SU-DHL-6 (cell line): ENCODE results near the gene EIF2AK3.

Experiments used
- H2AFZ ChIP-seq: fragments of 200-600 bp; sonication (generic); 2 replicates; pipeline ENCODE4 v1.6.1; 2014; ENCODE audit warnings: low read depth, mild to moderate bottlenecking, moderate library complexity, mixed read lengths, antibody characterized with exemption, low read length; ENCODE audit not compliant: severe bottlenecking
- H3F3A ChIP-seq: fragments of 200-600 bp; shearing (Covaris generic); 2 replicates; pipeline ENCODE4 v1.6.0; 2016; ENCODE audit warnings: antibody characterized with exemption, mild to moderate bottlenecking; ENCODE audit not compliant: insufficient read depth
- H3K27ac ChIP-seq: fragments of 200-600 bp; sonication (generic); 2 replicates; pipeline ENCODE4 v1.5.1; 2016; ENCODE audit warnings: low read depth, mild to moderate bottlenecking, low read length, moderate library complexity, mixed read lengths
- H3K27me3 ChIP-seq: fragments of 200-600 bp; sonication (generic), shearing (Covaris generic); 2 replicates; pipeline ENCODE4 v1.6.0; 2014; ENCODE audit warnings: mild to moderate bottlenecking, low read length
- H3K36me3 ChIP-seq: fragments of 200-600 bp; sonication (generic); 2 replicates; pipeline ENCODE4 v1.6.1; 2014; ENCODE audit warnings: mild to moderate bottlenecking, low read length, mixed read lengths
- H3K4me2 ChIP-seq: fragments of 300-600, 200-600 bp; shearing (Covaris generic), sonication (generic); 2 replicates; pipeline ENCODE4 v1.6.0; 2014; ENCODE audit warnings: low read length, low read depth, mild to moderate bottlenecking; ENCODE audit not compliant: poor library complexity, severe bottlenecking
- H3K4me3 ChIP-seq: fragments of 200-600 bp; sonication (generic); 2 replicates; pipeline ENCODE4 v1.5.1; 2014; ENCODE audit warnings: antibody characterized with exemption, low read length, mild to moderate bottlenecking, mixed read lengths; ENCODE audit not compliant: insufficient read depth, poor library complexity, severe bottlenecking
- H3K79me2 ChIP-seq: fragments of 200-600 bp; sonication (generic); 2 replicates; pipeline ENCODE4 v1.6.1; 2014; ENCODE audit warnings: mild to moderate bottlenecking, low read length, moderate library complexity; ENCODE audit not compliant: insufficient read depth
- H3K9ac ChIP-seq: fragments of 200-600 bp; sonication (generic); 2 replicates; pipeline ENCODE4 v1.7.0; 2014; ENCODE audit warnings: mild to moderate bottlenecking, low read length
- H3K9me2 ChIP-seq: fragments of 200-600 bp; sonication (generic); replicated peaks from 2 replicates; pipeline ENCODE4 v1.6.1; 2014; ENCODE audit warnings: low read length; ENCODE audit not compliant: insufficient read depth
- H3K9me3 ChIP-seq: fragments of 200-600 bp; sonication (generic); 2 replicates; pipeline ENCODE4 v1.6.1; 2014; ENCODE audit warnings: low read length, mixed read lengths; ENCODE audit not compliant: insufficient read depth
- H4K20me1 ChIP-seq: fragments of 200-600 bp; sonication (generic); 2 replicates; pipeline ENCODE4 v1.6.1; 2014; ENCODE audit warnings: low read depth, mild to moderate bottlenecking, antibody characterized with exemption, low read length, moderate library complexity, mixed read lengths
- EZH2phosphoT487 ChIP-seq: fragments of 200-600 bp; sonication (generic), shearing (Covaris generic); conservative IDR thresholded peaks from 2 replicates; pipeline ENCODE4 v1.6.1; 2018; ENCODE audit warnings: mild to moderate bottlenecking, antibody characterized with exemption, low read length, moderate library complexity, mixed read lengths
- TF ChIP-seq, protein P1 (sequence below): fragments of 200-600 bp; sonication (generic); IDR thresholded peaks from one replicate; pipeline ENCODE4 v1.5.1; 2017; ENCODE audit warnings: antibody characterized with exemption, mild to moderate bottlenecking, low read length, moderate library complexity; ENCODE audit not compliant: insufficient read depth, poor library complexity, severe bottlenecking

EIF2AK3 gene

DNA sequence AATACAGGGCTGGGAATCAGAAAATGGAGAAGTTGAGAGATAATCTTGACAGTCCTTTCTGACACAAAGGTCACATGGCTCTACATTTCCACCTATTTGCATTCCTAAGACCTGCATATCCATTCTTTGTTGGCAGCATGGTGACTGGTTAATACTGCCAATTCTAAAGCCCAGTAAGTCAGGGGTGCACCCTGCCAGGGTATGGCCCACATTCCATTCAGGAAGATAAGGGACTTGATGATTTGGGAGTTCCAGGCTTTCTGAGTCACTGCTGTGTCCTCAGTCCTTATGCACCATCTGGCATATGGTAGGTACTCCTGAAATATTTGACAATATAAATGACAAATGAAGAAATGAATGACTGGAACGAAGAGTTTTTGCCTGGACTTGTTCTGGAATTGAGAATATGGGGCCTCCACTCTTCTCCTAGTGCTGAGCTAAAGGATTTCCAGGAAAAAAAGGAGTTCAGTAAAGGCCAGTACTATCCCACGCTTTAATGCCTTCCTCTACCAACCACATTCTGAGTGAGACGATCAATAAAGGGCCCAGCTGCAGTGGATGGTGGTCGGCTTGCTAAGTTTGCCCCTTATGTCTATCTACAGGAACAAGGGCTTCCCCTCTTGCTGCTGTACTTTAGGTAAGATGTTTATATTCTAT lies 31.7 kb upstream of the EIF2AK3 start:
- Histone ChIP-seq H3K79me2 (no peaks in the 10 kb centered on the region), H3K27ac (no peak overlapping the region), H3F3A (no peaks in the 10 kb centered on the region), H2AFZ (no peak overlapping the region), H3K4me2 (no peak overlapping the region), H4K20me1 (no peaks in the 10 kb centered on the region), H3K9ac (no peak overlapping the region), H3K4me3 (no peak overlapping the region), H3K9me3 (no peaks in the 10 kb centered on the region), H3K9me2 (no peaks in the 10 kb centered on the region), H3K27me3 (no peaks in the 10 kb centered on the region), H3K36me3 (no peaks in the 10 kb centered on the region)
- no peak for TF ChIP-seq EZH2phosphoT487
- TF ChIP-seq, protein P1, sequence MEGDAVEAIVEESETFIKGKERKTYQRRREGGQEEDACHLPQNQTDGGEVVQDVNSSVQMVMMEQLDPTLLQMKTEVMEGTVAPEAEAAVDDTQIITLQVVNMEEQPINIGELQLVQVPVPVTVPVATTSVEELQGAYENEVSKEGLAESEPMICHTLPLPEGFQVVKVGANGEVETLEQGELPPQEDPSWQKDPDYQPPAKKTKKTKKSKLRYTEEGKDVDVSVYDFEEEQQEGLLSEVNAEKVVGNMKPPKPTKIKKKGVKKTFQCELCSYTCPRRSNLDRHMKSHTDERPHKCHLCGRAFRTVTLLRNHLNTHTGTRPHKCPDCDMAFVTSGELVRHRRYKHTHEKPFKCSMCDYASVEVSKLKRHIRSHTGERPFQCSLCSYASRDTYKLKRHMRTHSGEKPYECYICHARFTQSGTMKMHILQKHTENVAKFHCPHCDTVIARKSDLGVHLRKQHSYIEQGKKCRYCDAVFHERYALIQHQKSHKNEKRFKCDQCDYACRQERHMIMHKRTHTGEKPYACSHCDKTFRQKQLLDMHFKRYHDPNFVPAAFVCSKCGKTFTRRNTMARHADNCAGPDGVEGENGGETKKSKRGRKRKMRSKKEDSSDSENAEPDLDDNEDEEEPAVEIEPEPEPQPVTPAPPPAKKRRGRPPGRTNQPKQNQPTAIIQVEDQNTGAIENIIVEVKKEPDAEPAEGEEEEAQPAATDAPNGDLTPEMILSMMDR = no peak

DNA sequence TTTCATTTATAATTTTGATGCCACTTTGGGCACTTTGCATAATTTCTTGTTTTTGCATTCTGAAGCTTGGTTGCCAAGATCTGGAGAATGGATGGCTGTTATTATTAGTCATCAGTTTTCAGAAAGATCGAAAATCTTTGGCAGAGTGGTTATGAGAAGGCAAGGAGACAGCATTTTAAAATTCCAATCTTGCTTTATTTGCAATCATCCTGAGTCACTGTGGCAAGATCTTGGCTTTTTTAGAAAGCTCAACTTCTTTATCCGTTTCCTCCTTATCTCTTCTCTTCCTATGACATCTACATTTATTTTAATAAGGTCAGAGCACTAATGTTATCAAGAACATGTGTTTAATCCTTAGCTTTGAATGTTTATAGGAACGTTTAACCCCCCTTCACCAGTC lies 31.1 kb upstream of the EIF2AK3 start:
- H3K4me2 ChIP-seq = no peak overlapping the region
- no peaks in the 10 kb centered on the region for H3K9me3 ChIP-seq
- H3K9me2 ChIP-seq = no peaks in the 10 kb centered on the region
- no peak overlapping the region for H3K9ac ChIP-seq
- no peaks in the 10 kb centered on the region for H3K27me3 ChIP-seq
- no peak overlapping the region for H3K4me3 ChIP-seq
- no peaks in the 10 kb centered on the region for H3K79me2 ChIP-seq
- no peaks in the 10 kb centered on the region for H4K20me1 ChIP-seq
- H3K27ac ChIP-seq = no peak overlapping the region
- no peak overlapping the region for H2AFZ ChIP-seq
- no peaks in the 10 kb centered on the region for H3F3A ChIP-seq
- no peaks in the 10 kb centered on the region for H3K36me3 ChIP-seq
- TF ChIP-seq EZH2phosphoT487 = no peak
- TF ChIP-seq, protein P1 = no peak

DNA sequence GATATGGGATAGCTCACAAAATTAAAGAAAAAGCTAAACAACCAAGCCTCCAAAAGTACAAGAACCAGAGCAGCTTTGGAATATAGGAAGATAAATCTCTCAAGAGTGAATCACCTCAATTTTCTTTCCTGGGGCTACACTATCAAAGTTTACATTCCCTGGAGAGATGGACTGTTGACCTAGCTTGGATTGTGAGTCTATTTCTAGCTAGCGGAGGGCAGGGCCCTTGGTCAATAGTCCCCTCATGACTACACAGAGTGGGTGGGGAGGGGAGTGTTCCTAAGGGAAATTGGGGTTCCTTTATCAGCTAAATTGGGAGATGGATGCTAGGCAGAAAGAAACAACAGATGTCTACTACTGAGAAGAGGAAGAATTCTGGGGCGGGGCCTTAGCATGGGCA lies 29.9 kb upstream of the EIF2AK3 start:
- Histone ChIP-seq H3K27ac (no peak overlapping the region), H4K20me1 (no peaks in the 10 kb centered on the region), H3K79me2 (no peaks in the 10 kb centered on the region), H3K9me2 (no peaks in the 10 kb centered on the region), H3K4me3 (no peak overlapping the region), H2AFZ (no peak overlapping the region), H3K36me3 (no peaks in the 10 kb centered on the region), H3K4me2 (no peak overlapping the region), H3K27me3 (no peaks in the 10 kb centered on the region), H3F3A (no peaks in the 10 kb centered on the region), H3K9ac (no peak overlapping the region), H3K9me3 (no peaks in the 10 kb centered on the region)
- TF ChIP-seq, protein P1 = no peak
- TF ChIP-seq EZH2phosphoT487 = no peak
